PC-9 (cell line): ENCODE measurements around the gene UBL4B. TPM values are rescaled to one million over a fixed set of nuclear protein-coding genes. Genes with fewer than 3 reads are reported as not detected.
A peak's percentile ranks its signal among the peaks of the same experiment; 100 is the strongest.

Experiments
- BruUV-seq: library from RNA; stranded (reverse); fragments of 400-500 nt; replicated peaks from 2 replicates; lab custom pipeline; 2021; lab: Mats Ljungman, UMichigan
- CTCF ChIA-PET: fragments of 300-600 bp; sonication (Branson Sonifier 250); formaldehyde crosslinking; loops from one replicate; lab custom pipeline; 2022; ENCODE audit warnings: antibody characterized with exemption; lab: Charles Lee
- POLR2A ChIA-PET: fragments of 300-600 bp; sonication (Branson Sonifier 250); formaldehyde crosslinking; loops from one replicate; lab custom pipeline; 2022; ENCODE audit warnings: antibody characterized with exemption; ENCODE audit not compliant: unreplicated experiment; lab: Charles Lee
- DNase-seq, 2 experiments: peaks; one replicate each; pipeline versions ENCODE4 v3.0.0 to v3.0.0-alpha.2; 2015 to 2022; ENCODE audit warnings: mixed read lengths in 1 of 2
- H2AFZ ChIP-seq: fragments of 200-600 bp; sonication (generic); 2 replicates; pipeline ENCODE4 v1.8.1; 2017; ENCODE audit warnings: antibody characterized with exemption
- H3F3A ChIP-seq: fragments of 200-600 bp; sonication (generic); 2 replicates; pipeline ENCODE4 v1.8.1; 2017; ENCODE audit warnings: antibody characterized with exemption, mild to moderate bottlenecking, low read depth; ENCODE audit not compliant: insufficient read depth
- H3K27ac ChIP-seq: fragments of 200-600 bp; sonication (generic); 2 replicates; pipeline ENCODE4 v1.6.1; 2016; ENCODE audit warnings: mixed run types
- H3K27me3 ChIP-seq: fragments of 200-600 bp; sonication (generic); 2 replicates; pipeline ENCODE4 v1.6.1; 2016; ENCODE audit warnings: low read depth, mixed run types; ENCODE audit not compliant: insufficient read depth
- H3K36me3 ChIP-seq: fragments of 200-600 bp; sonication (generic); 2 replicates; pipeline ENCODE4 v1.6.1; 2016; ENCODE audit warnings: low read depth, mixed run types
- H3K4me1 ChIP-seq: fragments of 200-600 bp; sonication (generic); replicated peaks from 2 replicates; pipeline ENCODE4 v1.6.1; 2016; ENCODE audit warnings: mixed run types; ENCODE audit not compliant: insufficient read depth
- H3K4me2 ChIP-seq: fragments of 200-600 bp; sonication (generic); 2 replicates; pipeline ENCODE4 v1.6.1; 2017; ENCODE audit warnings: mixed run types
- H3K4me3 ChIP-seq: fragments of 200-600 bp; sonication (generic); 2 replicates; pipeline ENCODE4 v1.6.1; 2016; ENCODE audit warnings: mixed run types
- H3K79me2 ChIP-seq: fragments of 200-600 bp; sonication (generic); 2 replicates; pipeline ENCODE4 v1.6.1; 2017; ENCODE audit warnings: low read depth, mixed run types
- H3K9me2 ChIP-seq: fragments of 200-600 bp; sonication (generic); 2 replicates; pipeline ENCODE4 v1.8.1; 2017; ENCODE audit warnings: mild to moderate bottlenecking; ENCODE audit not compliant: insufficient read depth
- H3K9me3 ChIP-seq: fragments of 200-600 bp; sonication (generic); 2 replicates; pipeline ENCODE4 v1.8.1; 2016; ENCODE audit warnings: low read depth; ENCODE audit not compliant: insufficient read depth
- H4K20me1 ChIP-seq: fragments of 200-600 bp; sonication (generic); 2 replicates; pipeline ENCODE4 v1.8.1; 2017; ENCODE audit not compliant: insufficient read depth
- CTCF ChIP-seq: fragments of 200-600 bp; sonication (generic); conservative IDR thresholded peaks from 2 replicates; pipeline ENCODE4 v1.6.1; 2017; ENCODE audit warnings: mixed run types, antibody characterized with exemption, mild to moderate bottlenecking, moderate library complexity
- EZH2 ChIP-seq: fragments of 200-600 bp; sonication (generic); IDR thresholded peaks from 2 replicates; pipeline ENCODE4 v1.8.0; 2017; ENCODE audit warnings: antibody characterized with exemption, low read depth
- intact Hi-C: fragments of 100-400 bp; cut with micrococcal nuclease; formaldehyde crosslinking; loops from one replicate; pipeline ENCODE4 v1.10.0; 2022; ENCODE audit not compliant: unreplicated experiment
- total RNA-seq: library from RNA; stranded (reverse); gene quantifications from 2 replicates; pipeline ENCODE4 v1.2.3, GENCODE V29; 2021

UBL4B gene
- total RNA-seq, 1 experiment from 2014 or later, result 0.24 TPM

GRCh38 chr1:110087812-110088738 lies 24.2 kb upstream of the UBL4B start:
- Histone ChIP-seq H3K4me3 (no peak overlapping the region), H3K4me1 (peaks cover 76% of the 10 kb centered on the region), H3F3A (peaks cover 59% of the 10 kb centered on the region), H3K79me2 (no peaks in the 10 kb centered on the region), H2AFZ (no peak overlapping the region), H3K9me3 (no peaks in the 10 kb centered on the region), H4K20me1 (no peaks in the 10 kb centered on the region), H3K4me2 (peak overlapping the region; percentile 57), H3K9me2 (no peaks in the 10 kb centered on the region), H3K27me3 (no peaks in the 10 kb centered on the region), H3K27ac (peak overlapping the region; percentile 65), H3K36me3 (no peaks in the 10 kb centered on the region)
- no TSS peak for BruUV-seq
- peak; percentile 47 to 60 for DNase-seq
- intact Hi-C loops, result loop anchor here (1.0 to 2.0 kb wide), 2 partner anchors 10 to 19 kb away; no protein-coding TSS in a partner anchor
- CTCF ChIA-PET, result interaction anchor here (0.5 to 2.8 kb wide), 13 partner anchors 10 to 224 kb away, joined by 3 to 30 read pairs (median 4); partner anchors contain the start of gene SLC6A17
- TF ChIP-seq EZH2 (no peak), CTCF (peak; percentile 95)
- POLR2A ChIA-PET, result interaction anchor here (0.6 kb wide), 1 partner anchor 11 kb away, joined by 4 read pairs; no protein-coding TSS in a partner anchor

GRCh38 chr1:110088739-110089316 lies 23.4 kb upstream of the UBL4B start:
- H3K9me2 ChIP-seq, result no peaks in the 10 kb centered on the region
- BruUV-seq, result no TSS peak
- H2AFZ ChIP-seq, result no peak overlapping the region
- peaks cover 59% of the 10 kb centered on the region for H3F3A ChIP-seq
- no peaks in the 10 kb centered on the region for H3K27me3 ChIP-seq
- peak overlapping the region; percentile 65 for H3K27ac ChIP-seq
- H3K4me2 ChIP-seq, result peak overlapping the region; percentile 57
- ChIA-PET POLR2A (no interaction called here), CTCF (interaction anchor here (0.5 to 2.8 kb wide), 5 partner anchors 9 to 224 kb away, joined by 3 to 30 read pairs (median 9); no protein-coding TSS in a partner anchor)
- H3K36me3 ChIP-seq, result no peaks in the 10 kb centered on the region
- intact Hi-C loops, result loop anchor here (2.0 kb wide), 1 partner anchor 18 kb away; no protein-coding TSS in a partner anchor
- H4K20me1 ChIP-seq, result no peaks in the 10 kb centered on the region
- no peak for DNase-seq
- no peaks in the 10 kb centered on the region for H3K79me2 ChIP-seq
- H3K4me3 ChIP-seq, result no peak overlapping the region
- no peaks in the 10 kb centered on the region for H3K9me3 ChIP-seq
- peaks cover 76% of the 10 kb centered on the region for H3K4me1 ChIP-seq
- TF ChIP-seq CTCF, result no peak
- no peak for TF ChIP-seq EZH2

GRCh38 chr1:110089561-110090275 lies 22.5 kb upstream of the UBL4B start:
- Histone ChIP-seq H3K4me3 (no peak overlapping the region), H3K9me2 (no peaks in the 10 kb centered on the region), H3K9me3 (no peaks in the 10 kb centered on the region), H4K20me1 (no peaks in the 10 kb centered on the region), H2AFZ (no peak overlapping the region), H3F3A (peaks cover 59% of the 10 kb centered on the region), H3K27me3 (no peaks in the 10 kb centered on the region), H3K79me2 (no peaks in the 10 kb centered on the region), H3K4me2 (peak overlapping the region; percentile 57), H3K36me3 (no peaks in the 10 kb centered on the region), H3K4me1 (peaks cover 81% of the 10 kb centered on the region), H3K27ac (peak overlapping the region; percentile 65)
- ChIA-PET POLR2A (interaction anchor here (0.6 kb wide), 1 partner anchor 1337 kb away, joined by 3 read pairs; no protein-coding TSS in a partner anchor), CTCF (interaction anchor here (2.8 kb wide), 1 partner anchor 15 kb away, joined by 30 read pairs; no protein-coding TSS in a partner anchor)
- no peak for DNase-seq
- intact Hi-C loops, result loop anchor here (2.0 to 10.0 kb wide), 2 partner anchors 17 to 245 kb away; partner anchors contain the start of gene RBM15
- no TSS peak for BruUV-seq
- TF ChIP-seq CTCF (no peak), EZH2 (no peak)
